ENCODE data around the gene RRBP1.

Gene RRBP1

GRCh38 chr20:17611290-17611539, 70.8 kb downstream of the RRBP1 start:
- no peak overlapping the region for H3K4me3 ChIP-seq (replicated peaks; ENCODE audit: insufficient read depth, low read length)
- TF ChIP-seq CTCF (IDR thresholded peaks at IDR 0.05; ENCODE audit: insufficient read depth, low read length) (no peak), GABPA (IDR thresholded peaks at IDR 0.05; ENCODE audit: low read depth) (no peak), REST (IDR thresholded peaks at IDR 0.05; ENCODE audit: insufficient replicate concordance, low read depth) (no peak), POLR2AphosphoS5 (IDR thresholded peaks at IDR 0.05; ENCODE audit: low read depth) (no peak), SPI1 (IDR thresholded peaks at IDR 0.05; ENCODE audit: borderline replicate concordance, low read depth) (no peak)
- H3K27ac ChIP-seq (replicated peaks): 0 out of 2 replicates have a peak overlapping the region, but pooled peaks have one; percentile 6
- DNase-seq (ENCODE audit: low read depth in 1 of 2, low spot score in 1 of 2): no peak
- H3K27me3 ChIP-seq (ENCODE audit: insufficient read depth, poor library complexity, severe bottlenecking): no peaks in the 10 kb centered on the region

- H3K27me3 ChIP-seq (ENCODE audit: insufficient read depth, poor library complexity, severe bottlenecking): no peaks in the 10 kb centered on the region
- DNase-seq (ENCODE audit: low read depth in 1 of 2, low spot score in 1 of 2): no peak
Measured at GRCh38 chr20:17610566-17611289, 71.3 kb downstream of the RRBP1 start.

More at GRCh38 chr20:17610566-17611289, 71.3 kb downstream of the RRBP1 start:
- Histone ChIP-seq H3K4me3 (replicated peaks; ENCODE audit: insufficient read depth, low read length) (no peak overlapping the region), H3K27ac (replicated peaks) (0 out of 2 replicates have a peak overlapping the region, but pooled peaks have one; percentile 6)
- TF ChIP-seq GABPA (IDR thresholded peaks at IDR 0.05; ENCODE audit: low read depth) (no peak), POLR2AphosphoS5 (IDR thresholded peaks at IDR 0.05; ENCODE audit: low read depth) (no peak), CTCF (IDR thresholded peaks at IDR 0.05; ENCODE audit: insufficient read depth, low read length) (no peak), REST (IDR thresholded peaks at IDR 0.05; ENCODE audit: insufficient replicate concordance, low read depth) (no peak), SPI1 (IDR thresholded peaks at IDR 0.05; ENCODE audit: borderline replicate concordance, low read depth) (no peak)

Measured in HL-60 (cell line).